ENCODE measurements around the gene BCAS3.

Gene BCAS3

DNA sequence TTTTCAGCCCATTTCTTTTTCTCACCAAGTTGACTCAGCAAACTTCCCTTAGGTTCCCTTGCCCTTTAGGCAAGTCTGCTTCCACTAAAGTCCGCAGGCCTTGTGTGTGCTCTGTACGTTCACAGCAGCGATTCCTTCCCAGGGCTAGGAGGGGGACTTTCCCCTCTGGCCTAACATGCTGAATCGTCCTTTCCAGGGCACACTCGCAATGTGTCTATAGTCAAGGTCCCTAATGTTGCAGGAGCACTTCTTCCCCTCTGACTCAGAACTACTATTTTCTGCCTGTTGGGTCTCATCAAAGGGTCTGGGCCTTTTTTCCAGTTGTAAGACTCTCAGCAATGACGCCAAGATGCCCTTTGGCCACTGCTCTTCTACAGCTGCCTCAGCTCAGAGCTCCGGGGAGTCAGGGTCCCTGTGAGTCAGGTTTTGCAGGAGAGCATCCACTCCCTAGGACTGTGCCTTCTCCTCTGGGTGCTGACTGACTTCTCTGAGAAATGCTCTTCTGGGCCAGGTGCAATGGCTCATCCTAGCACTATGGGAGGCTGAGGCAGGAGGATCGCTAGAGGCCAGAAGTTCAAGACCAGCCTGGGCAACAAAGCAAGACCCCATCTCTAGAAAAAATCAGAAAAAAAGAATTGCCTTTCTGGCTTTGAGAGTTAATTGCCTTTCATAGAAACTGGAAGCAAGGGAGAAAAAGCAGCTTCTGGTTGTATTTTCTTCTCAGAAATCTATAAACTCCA lies 657.6 kb downstream of the BCAS3 start:
- DNase-seq, result no peak
- Histone ChIP-seq H3K4me3 (ENCODE audit: low read depth, low read length) (no peak overlapping the region), H3K36me3 (replicated peaks) (no peaks in the 10 kb centered on the region), H3K27me3 (replicated peaks) (no peaks in the 10 kb centered on the region), H3K27ac (peak overlapping the region; percentile 49)
- TF ChIP-seq CTCF (IDR thresholded peaks at IDR 0.05; ENCODE audit: low read depth, low read length, missing control alignments), result no peak
- in situ Hi-C loops (cut with HindIII; ENCODE audit: low pct_ligation_motif_present, low sequenced_read_pairs), result no loop called here

- no peak overlapping the region for H3K4me3 ChIP-seq (ENCODE audit: low read depth, low read length)
- H3K36me3 ChIP-seq (replicated peaks), result no peaks in the 10 kb centered on the region
- TF ChIP-seq CTCF (IDR thresholded peaks at IDR 0.05; ENCODE audit: low read depth, low read length, missing control alignments), result no peak
- no peak for DNase-seq
- in situ Hi-C loops (cut with HindIII; ENCODE audit: low pct_ligation_motif_present, low sequenced_read_pairs), result no loop called here
- H3K27me3 ChIP-seq (replicated peaks), result no peaks in the 10 kb centered on the region
- peak overlapping the region; percentile 49 for H3K27ac ChIP-seq
These were observed 658.4 kb downstream of the BCAS3 start for GRCh38 chr17:61335845-61336655.

GRCh38 chr17:61337290-61337689 lies 659.6 kb downstream of the BCAS3 start:
- in situ Hi-C loops (cut with HindIII; ENCODE audit: low pct_ligation_motif_present, low sequenced_read_pairs), result no loop called here

DNA sequence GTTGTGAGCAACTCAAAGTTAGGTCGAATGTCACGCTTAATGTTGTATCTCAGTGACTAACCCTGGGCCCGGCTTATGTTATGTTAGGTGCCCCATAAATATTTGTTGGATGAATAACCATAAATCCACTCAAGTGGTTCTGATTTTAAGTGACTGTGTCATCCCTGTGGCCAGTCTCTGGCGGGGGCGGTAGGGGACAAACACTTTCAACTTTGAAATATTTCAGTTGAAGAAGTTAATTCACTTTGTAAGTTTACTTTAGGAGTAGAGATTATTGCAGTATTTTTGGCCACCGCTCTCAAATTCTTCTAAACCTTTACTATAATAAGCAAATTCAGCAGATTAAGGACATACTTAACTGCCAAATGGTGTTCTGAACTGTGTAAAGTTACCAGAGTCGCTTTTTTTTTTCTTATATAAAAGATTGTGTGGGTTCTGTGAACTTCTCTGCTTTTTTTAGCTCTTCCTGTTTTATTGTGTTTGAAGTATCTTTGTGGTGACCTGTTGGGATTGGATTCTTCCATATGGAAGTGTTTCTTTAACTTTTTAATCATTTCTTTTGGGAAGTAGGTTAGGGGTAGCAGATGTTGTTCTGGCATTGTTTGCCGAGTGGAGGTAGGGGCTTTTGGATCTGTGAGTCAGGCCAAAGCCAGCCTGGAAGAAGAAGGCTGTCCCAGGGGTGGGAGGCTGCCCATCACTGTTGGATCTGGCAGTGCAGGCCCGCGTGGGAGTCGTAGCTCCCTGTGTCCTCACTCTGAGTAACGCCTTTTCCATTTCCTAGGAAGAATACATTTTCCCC lies 660.5 kb downstream of the BCAS3 start:
- peak overlapping the region; percentile 59 for H3K27ac ChIP-seq
- H3K36me3 ChIP-seq (replicated peaks), result no peaks in the 10 kb centered on the region
- no peaks in the 10 kb centered on the region for H3K27me3 ChIP-seq (replicated peaks)
- no peak for TF ChIP-seq CTCF (IDR thresholded peaks at IDR 0.05; ENCODE audit: low read depth, low read length, missing control alignments)
- no peak overlapping the region for H3K4me3 ChIP-seq (ENCODE audit: low read depth, low read length)
- DNase-seq, result peak; percentile 84
- in situ Hi-C loops (cut with HindIII; ENCODE audit: low pct_ligation_motif_present, low sequenced_read_pairs), result no loop called here

More at GRCh38 chr17:61337290-61337689, 659.6 kb downstream of the BCAS3 start:
- H3K4me3 ChIP-seq (ENCODE audit: low read depth, low read length), result no peak overlapping the region
- peak overlapping the region; percentile 59 for H3K27ac ChIP-seq
- no peaks in the 10 kb centered on the region for H3K27me3 ChIP-seq (replicated peaks)
- no peaks in the 10 kb centered on the region for H3K36me3 ChIP-seq (replicated peaks)
- no peak for DNase-seq
- TF ChIP-seq CTCF (IDR thresholded peaks at IDR 0.05; ENCODE audit: low read depth, low read length, missing control alignments), result peak; percentile 13

DNA sequence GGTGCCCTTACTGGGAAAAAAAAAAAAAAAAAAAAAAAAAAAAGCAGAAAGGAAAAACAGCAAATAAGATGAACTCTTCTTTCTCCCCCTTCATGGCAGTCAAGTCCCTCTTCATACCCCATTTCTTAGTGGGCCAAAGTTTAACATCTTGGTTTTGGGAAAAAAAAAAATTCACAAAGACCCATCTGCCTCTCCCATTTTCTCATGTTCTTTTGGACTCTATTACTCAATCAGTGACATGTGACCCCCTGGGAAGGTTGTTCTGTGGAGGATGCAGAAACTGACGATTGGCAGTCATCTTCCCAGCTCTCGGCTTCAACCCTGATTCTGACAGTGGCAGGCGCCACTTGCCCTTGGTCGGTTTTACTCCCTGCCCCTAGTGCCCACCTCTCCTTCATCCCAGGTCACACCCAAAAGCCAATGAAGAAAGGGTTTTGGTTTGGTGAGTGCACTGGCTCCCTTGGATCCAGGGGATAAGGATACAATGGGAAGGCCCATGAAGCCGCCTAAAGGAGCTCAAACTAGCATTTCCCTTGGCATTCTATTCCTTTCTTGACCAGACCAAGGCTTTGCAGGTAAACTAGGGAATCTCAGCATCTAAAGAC lies 661.3 kb downstream of the BCAS3 start:
- no peak overlapping the region for H3K4me3 ChIP-seq (ENCODE audit: low read depth, low read length)
- H3K27me3 ChIP-seq (replicated peaks), result no peaks in the 10 kb centered on the region
- H3K36me3 ChIP-seq (replicated peaks), result no peaks in the 10 kb centered on the region
- H3K27ac ChIP-seq, result peak overlapping the region; percentile 59
- in situ Hi-C loops (cut with HindIII; ENCODE audit: low pct_ligation_motif_present, low sequenced_read_pairs), result no loop called here
- DNase-seq, result no peak
- no peak for TF ChIP-seq CTCF (IDR thresholded peaks at IDR 0.05; ENCODE audit: low read depth, low read length, missing control alignments)

Data from brain microvascular endothelial cell (primary cell).